Brain pericyte (primary cell): ENCODE results near the gene GPR179.
"Not testable (repeated sequence)": the region's sequence is repeated elsewhere in the genome, so short reads cannot be mapped to it uniquely, and the experiment has no call there.

Experiments
- DNase-seq: peaks from one replicate; pipeline ENCODE4 v3.0.0-alpha.2; 2012; ENCODE audit warnings: low read depth, low spot score

GPR179 gene

DNA sequence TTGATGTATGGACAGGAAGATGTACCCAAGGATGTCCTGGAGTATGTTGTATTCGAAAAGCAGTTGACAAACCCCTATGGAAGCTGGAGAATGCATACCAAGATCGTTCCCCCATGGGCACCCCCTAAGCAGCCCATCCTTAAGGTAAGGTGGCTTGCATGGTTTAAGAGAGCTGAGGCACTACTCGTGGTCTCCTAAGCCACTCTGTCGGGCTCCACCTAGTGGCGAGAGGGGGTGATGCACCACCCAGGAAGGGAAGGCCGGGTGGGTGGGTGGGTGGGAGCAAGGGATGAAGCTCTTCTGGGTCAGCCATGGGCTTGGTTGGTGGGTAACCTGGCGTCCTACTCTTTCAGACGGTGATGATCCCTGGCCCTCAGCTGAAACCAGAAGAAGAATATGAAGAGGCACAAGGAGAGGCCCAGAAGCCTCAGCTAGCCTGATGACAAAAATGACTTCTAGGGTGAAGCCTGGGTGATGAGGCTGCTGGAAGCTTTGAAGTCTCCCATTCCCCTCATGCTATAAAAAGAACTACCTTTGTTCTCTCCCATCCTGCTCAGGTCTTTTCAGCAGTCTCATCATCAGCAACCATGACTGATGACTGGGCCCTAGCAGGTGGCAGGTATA lies 21.5 kb downstream of the GPR179 start:
- no peak for DNase-seq

DNA sequence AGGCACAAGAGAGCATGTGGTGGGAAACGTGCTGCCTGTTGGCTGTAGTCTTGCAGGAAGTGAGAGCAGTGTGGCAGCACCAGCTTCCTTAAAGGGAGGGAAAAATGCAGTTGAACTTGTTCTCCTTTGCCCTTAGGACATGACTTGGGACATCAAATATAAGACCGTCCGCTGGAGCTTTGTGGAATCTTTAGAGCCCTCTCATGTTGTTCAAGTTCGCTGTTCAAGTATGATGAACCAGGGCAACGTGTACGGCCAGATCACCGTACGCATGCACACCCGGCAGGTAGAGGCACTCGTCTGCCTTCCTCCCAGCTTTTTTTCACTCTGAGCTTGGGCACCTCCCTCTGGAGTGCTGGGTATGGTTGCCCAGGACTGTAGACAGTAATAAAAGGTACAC lies 23.3 kb downstream of the GPR179 start:
- DNase-seq = no peak

DNA sequence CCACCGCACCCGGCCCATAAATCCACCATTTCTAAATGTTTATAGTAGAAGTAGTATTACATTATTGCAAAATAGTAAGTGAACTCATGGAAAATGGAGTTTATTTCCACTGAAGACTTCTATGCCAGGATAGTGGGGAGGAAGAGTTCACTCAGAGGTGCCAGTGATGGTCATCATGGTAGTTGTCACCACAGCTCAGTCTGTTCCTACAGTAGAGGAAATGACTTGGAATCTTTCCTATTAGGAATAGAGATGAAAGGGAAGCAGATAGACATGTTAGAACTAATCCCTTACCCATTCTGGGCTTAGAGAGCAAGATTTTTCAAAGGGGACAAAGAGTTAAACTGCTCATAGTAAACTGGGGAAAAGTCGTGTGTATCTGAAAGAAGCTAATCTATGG lies 26.7 kb downstream of the GPR179 start:
- DNase-seq = no peak

DNA sequence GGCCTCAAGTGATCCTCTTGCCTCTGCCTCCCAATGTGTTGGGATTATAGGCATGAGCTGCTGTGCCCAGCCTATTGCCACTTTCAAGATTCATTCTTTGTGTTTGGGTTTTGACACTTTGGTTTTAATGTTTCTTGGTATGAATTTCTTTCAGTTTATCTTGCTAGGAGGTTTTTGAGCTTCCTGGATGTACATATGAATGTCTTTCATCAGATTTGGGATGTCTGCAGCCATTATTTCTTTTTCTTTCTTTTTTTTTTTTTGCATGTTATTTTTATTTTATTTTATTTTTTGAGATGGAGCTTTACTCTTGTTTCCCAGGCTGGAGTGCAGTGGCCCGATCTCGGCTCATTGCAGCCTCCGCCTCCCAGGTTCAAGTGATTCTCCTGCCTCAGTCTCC lies 28.3 kb downstream of the GPR179 start:
- no peak for DNase-seq

DNA sequence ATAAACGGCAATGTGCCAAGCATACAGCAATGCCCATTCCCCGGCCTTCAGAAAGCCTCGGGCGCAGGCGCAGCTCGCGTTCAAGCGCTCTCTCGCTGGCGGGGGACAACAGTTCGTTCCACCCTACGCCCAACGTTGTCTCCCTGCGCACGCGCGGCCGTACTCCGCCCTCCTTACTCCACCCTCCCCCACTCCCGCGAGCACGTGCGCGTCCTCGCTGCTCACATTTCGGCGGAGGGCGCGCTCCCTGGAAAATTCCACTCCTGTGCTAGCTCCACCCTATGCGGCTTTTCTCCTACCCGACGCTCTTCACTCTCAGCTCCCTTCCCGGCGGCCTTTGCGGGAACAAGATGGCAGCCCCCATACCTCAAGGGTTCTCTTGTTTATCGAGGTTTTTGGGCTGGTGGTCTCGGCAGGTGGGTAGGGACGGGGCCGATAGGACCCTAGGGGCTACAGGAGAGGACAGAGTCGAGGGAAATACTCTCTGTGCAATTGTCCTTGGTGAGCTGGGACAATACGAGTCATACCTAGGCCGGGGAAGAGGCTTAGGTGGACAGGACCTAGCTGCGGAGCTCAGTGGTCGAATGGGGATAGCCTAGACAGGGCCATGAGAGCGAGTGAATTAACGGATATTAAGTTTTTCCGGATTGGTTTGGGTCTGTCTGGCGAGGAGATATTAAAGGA lies 46.8 kb downstream of the GPR179 start, which contains the start of gene MRPL45:
Gene MRPL45, plus strand, starts transcription at position 335 of the 684 bp plus-strand sequence. Its CDS starts 16 bp downstream, at position 351.
- peak; percentile 96 for DNase-seq

DNA sequence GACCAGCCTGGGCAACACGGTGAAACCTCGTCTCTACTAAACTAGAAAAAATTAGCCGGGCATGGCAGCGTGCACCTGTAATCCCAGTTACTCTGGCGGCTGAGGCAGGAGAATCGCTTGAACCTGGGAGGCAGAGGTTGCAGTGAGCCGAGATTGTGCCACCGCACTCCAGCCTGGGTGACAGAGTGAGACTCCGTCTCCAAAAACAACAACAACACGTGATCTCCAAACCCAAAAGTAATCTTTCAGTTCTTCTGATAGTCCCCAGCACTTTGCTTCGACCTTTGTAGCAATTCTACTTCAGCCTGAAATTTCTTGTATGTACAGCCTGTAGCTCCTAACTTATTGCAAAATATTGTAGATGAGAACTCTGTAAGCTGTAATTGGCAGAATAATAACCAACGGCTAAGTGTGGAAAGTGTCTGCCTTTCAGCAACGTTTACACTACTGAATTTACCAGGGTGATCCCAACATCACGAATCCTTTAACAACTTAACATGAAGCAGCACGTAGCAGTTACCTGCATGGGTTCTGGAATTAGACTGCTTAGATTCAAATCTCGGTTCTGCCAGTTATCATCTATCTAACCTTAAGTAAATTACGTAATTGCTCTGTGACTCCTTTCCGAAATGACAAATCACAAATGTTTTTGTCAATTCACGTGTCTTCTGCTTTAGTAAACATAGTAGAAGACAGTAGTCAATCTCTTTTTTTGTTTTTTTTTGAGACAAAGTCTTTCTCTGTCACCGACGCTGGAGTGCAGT lies 48.0 kb downstream of the GPR179 start:
- DNase-seq = not testable (repeated sequence)

DNA sequence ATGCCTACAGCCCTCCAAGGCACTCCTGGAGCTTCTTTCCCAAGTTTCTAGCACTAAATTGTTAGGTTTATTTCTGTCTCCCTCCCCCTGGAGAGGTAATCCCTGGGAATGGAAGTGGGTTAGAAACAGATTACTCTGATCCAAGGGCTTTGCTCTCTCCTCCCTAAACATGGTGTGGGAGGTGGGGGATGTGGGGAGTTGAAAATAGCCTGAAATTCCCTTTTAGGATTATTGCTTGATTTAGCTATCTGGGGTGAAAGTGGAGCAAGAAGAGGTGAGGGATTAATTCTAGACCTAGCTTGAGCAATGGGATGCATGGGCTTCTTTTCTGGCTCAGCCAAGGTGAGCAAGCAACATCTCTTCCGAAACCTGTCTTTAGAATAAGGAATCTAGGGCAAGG lies 54.0 kb downstream of the GPR179 start:
- not testable (repeated sequence) for DNase-seq

DNA sequence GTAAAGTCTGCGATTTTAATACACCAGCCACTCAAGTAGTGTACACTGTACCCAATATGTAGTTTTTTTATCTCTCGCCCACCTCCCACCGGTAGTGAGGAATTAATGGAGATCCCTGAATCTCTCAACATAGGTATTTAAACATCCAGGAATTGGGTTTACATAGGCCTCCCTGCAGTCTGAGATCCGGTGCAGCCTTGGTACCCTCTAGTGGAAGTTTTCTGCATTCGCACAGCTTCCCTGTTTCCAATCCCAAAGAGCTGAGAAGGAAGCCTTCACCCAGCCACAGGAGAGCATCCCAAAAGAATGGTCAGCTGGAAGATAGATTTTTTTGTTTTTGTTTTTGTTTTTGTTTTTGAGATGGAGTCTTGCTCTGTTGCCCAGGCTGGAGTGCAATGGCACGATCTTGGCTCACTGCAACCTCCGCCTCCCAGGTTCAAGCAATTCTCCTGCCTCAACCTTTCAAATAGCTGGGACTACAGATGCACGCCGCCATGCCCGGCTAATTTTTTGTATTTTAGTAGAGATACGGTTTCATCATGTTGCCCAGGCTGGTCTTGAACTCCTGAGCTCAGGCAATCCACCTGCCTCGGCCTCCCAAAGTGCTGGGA lies 55.4 kb downstream of the GPR179 start:
- DNase-seq = not testable (repeated sequence)

DNA sequence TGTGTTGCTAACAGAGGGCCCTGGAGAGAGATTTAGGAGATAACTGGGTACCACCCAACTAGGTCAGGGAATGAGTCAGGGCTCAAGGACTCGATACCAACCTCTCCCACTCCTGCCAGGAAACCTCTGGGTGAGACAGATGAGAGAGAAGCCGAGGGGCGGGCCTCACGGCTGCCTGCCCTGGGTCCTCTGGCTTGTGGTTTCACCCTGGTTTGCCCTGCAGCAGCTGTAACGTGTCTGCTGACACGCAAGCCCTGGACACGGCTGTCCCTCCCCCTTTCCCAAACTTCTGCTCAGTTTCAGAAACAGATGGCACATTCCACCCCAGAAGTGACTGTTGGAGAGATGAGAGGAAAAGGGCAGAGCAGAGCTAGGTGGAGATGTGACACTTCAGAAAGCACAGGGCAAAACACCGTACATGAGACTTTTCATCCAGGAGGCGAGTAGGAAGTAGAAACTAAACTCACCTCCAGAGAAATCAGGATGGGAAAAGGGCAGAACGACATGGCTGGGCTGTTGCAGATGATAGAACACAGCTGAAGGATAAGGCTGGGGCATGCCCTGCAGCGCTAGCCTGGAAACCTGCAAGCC lies 57.2 kb downstream of the GPR179 start:
- DNase-seq = peak; percentile 13

DNA sequence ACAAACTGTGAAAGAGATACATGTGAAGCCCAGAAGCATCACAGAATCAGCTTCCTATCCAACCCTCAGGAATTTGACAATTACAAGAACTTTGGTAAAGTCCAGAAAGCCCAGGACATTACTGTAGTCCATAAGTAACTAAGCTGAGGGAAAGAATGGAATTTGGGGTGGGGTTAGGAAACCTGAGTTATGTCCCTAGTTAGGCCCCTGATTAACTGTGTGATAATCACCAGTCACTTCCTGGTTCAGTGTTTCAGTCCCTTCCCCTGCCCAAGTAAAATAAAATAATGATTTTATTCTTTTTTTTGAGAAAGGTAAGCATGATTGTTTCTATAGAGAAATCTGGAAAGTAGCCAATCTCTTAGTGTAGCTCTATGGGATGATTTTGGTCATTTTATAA lies 57.8 kb downstream of the GPR179 start:
- not testable (repeated sequence) for DNase-seq
